Activated CD8-positive, alpha-beta memory T cell treated with anti-CD3 and anti-CD28 coated beads, Interleukin-2, amount 10 ng/mL, durations not matched to agents 7 days and 5 days (primary cell): Measurements from ENCODE around the gene SYNDIG1L. TPM values are rescaled to one million over a fixed set of nuclear protein-coding genes. Genes with fewer than 3 reads are reported as not detected.

Source experiments
- ATAC-seq: fragments of 150-1000 bp; cut with Tn5 transposase; one replicate; pipeline ENCODE4 v1.10.0; 2021; ENCODE audit warnings: moderate library complexity
- CTCF ChIA-PET: fragments of 350-600 bp; sonication (Branson Sonifier 250); formaldehyde crosslinking; loops from one replicate; lab custom pipeline; 2021; ENCODE audit warnings: antibody characterized with exemption; lab: Charles Lee
- DNase-seq: peaks from one replicate; pipeline ENCODE4 v3.0.0-alpha.2; 2020
- H3K27ac Mint-ChIP-seq: one replicate; pipeline ENCODE4 v1.8.0; 2021; ENCODE audit warnings: mild to moderate bottlenecking, mixed read lengths
- H3K27me3 Mint-ChIP-seq: one replicate; pipeline ENCODE4 v1.8.0; 2021; ENCODE audit warnings: mixed read lengths
- H3K36me3 Mint-ChIP-seq: one replicate; pipeline ENCODE4 v1.8.0; 2021; ENCODE audit warnings: mild to moderate bottlenecking, mixed read lengths
- H3K4me1 Mint-ChIP-seq: one replicate; pipeline ENCODE4 v1.8.0; 2021; ENCODE audit warnings: mixed read lengths
- H3K4me3 Mint-ChIP-seq: one replicate; pipeline ENCODE4 v1.8.0; 2021; ENCODE audit warnings: mild to moderate bottlenecking, moderate library complexity, mixed read lengths
- H3K9me3 Mint-ChIP-seq: one replicate; pipeline ENCODE4 v1.8.0; 2022; ENCODE audit warnings: low read depth, mixed read lengths
- total RNA-seq, 2 experiments: library from RNA; stranded (reverse); gene quantifications; one replicate each; pipeline ENCODE4 v1.2.3, GENCODE V29; 2021

The SYNDIG1L gene
- total RNA-seq, 2 experiments from 2014 or later: not detected

DNA sequence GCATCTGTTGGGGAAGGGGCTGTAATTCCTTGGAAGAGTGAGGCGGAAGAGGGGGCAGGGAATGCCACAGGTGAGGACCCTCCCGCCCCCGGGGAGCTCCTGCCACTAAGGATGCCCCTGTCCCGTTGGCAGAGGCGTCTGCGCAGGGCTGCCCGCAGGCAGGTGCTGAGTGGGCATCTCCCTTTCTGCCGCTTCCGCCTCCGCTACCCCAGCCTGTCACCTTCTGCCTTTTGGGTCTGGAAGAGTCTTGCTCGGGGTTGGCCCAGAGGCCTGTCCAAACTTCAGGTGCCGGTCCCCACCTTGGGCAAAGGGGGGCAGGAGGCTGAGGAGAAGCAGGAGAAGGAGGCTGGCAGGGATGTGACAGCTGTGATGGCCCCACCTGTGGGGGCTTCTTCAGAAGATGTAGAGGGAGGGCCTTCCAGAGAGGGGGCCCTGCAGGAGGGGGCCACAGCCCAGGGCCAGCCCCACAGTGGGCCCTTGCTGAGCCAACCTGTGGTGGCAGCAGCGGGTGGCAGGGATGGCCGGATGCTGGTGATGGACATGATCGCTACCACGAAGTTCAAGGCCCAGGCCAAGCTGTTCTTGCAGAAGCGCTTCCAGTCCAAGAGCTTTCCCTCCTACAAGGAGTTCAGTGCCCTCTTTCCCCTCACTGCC is 67.7 kb downstream of the SYNDIG1L start:
- CTCF ChIA-PET: interaction anchor here (1.1 kb wide), 1 partner anchor 120 kb away, joined by 3 read pairs; no protein-coding TSS in a partner anchor
- peaks cover under 1% of the 10 kb centered on the region for H3K27me3 Mint-ChIP-seq

DNA sequence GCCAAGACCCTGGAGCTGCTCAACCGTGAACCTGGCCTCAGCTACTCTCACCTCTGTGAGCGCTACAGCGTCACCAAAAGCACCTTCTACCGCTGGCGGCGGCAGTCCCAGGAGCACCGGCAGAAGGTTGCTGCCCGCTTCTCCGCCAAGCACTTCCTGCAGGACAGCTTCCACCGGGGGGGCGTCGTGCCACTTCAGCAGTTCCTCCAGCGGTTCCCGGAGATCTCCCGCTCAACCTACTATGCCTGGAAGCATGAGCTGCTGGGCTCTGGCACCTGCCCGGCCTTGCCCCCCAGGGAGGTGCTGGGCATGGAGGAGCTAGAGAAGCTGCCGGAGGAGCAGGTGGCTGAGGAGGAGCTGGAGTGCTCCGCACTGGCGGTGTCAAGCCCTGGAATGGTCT is 68.4 kb downstream of the SYNDIG1L start:
- Mint-ChIP-seq H3K4me3 (no peak overlapping the region), H3K4me1 (no peaks in the 10 kb centered on the region), H3K27ac (no peak overlapping the region), H3K36me3 (no peaks in the 10 kb centered on the region), H3K27me3 (peaks cover 6% of the 10 kb centered on the region), H3K9me3 (no peaks in the 10 kb centered on the region)
- ATAC-seq (no peak), DNase-seq (no peak)
- CTCF ChIA-PET: interaction anchor here (1.1 kb wide), 1 partner anchor 121 kb away, joined by 3 read pairs; no protein-coding TSS in a partner anchor

More for the DNA sequence above, 67.7 kb downstream of the SYNDIG1L start:
- H3K4me3 Mint-ChIP-seq: no peak overlapping the region
- no peak overlapping the region for H3K27ac Mint-ChIP-seq
- no peak for DNase-seq
- H3K9me3 Mint-ChIP-seq: no peaks in the 10 kb centered on the region
- no peak for ATAC-seq
- no peaks in the 10 kb centered on the region for H3K4me1 Mint-ChIP-seq
- no peaks in the 10 kb centered on the region for H3K36me3 Mint-ChIP-seq

DNA sequence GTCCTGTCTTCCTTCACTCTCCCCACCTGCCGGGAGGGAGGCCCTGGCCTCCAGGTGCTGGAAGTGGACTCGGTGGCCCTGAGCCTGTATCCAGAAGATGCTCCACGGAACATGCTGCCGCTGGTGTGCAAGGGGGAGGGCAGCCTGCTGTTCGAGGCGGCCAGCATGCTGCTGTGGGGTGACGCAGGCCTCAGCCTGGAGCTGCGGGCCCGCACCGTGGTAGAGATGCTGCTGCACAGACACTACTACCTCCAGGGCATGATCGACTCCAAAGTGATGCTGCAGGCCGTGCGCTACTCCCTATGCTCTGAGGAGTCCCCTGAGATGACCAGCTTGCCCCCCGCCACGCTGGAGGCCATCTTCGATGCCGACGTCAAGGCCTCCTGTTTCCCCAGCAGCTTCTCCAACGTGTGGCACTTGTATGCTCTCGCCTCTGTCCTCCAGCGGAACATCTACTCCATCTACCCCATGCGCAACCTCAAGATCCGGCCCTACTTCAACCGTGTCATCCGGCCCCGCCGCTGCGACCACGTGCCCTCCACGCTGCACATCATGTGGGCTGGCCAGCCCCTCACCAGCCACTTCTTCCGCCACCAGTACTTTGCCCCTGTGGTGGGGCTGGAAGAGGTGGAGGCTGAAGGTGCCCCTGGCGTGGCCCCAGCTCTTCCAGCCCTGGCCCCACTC is 69.0 kb downstream of the SYNDIG1L start:
- ATAC-seq (no peak), DNase-seq (no peak)
- peaks cover 8% of the 10 kb centered on the region for H3K27me3 Mint-ChIP-seq
- H3K4me3 Mint-ChIP-seq: no peak overlapping the region
- CTCF ChIA-PET: interaction anchor here (1.1 kb wide), 1 partner anchor 121 kb away, joined by 3 read pairs; no protein-coding TSS in a partner anchor
- no peaks in the 10 kb centered on the region for H3K9me3 Mint-ChIP-seq
- no peaks in the 10 kb centered on the region for H3K4me1 Mint-ChIP-seq
- H3K36me3 Mint-ChIP-seq: no peaks in the 10 kb centered on the region
- H3K27ac Mint-ChIP-seq: no peak overlapping the region

Other genes starting within 250 kb of the SYNDIG1L start
- gene VSX2, start 186.8 kb downstream of the SYNDIG1L start, total RNA-seq: not detected
- 10 to 100 TPM; 45.1 to 50.6 TPM for gene ABCD4, start 123.3 kb downstream of the SYNDIG1L start, total RNA-seq
- gene VRTN, start 77.7 kb downstream of the SYNDIG1L start, total RNA-seq: not detected
- gene NPC2, start 67.1 kb upstream of the SYNDIG1L start, total RNA-seq: 10 to 100 TPM; 25.0 to 35.6 TPM
- 10 to 100 TPM; 20.9 to 25.6 TPM for gene ISCA2, start 67.6 kb upstream of the SYNDIG1L start, total RNA-seq
- under 1 TPM; 0.12 to 0.18 TPM for gene LTBP2, start 186.0 kb upstream of the SYNDIG1L start, total RNA-seq